B cell (primary cell): Measurements from ENCODE around the gene ZSCAN1. TPM values are rescaled to one million over a fixed set of nuclear protein-coding genes. Genes with fewer than 3 reads are reported as not detected.
A peak's percentile ranks its signal among the peaks of the same experiment; 100 is the strongest.

ENCODE experiments used
- ATAC-seq: fragments of 200-7000 bp; cut with Tn5 transposase; one replicate; pipeline ENCODE4 v1.10.0; 2021; ENCODE audit warnings: low read depth, mild to moderate bottlenecking, moderate number of reproducible peaks, moderate library complexity
- CTCF ChIA-PET: fragments of 350-600 bp; sonication (Branson Sonifier 250); formaldehyde crosslinking; loops from one replicate; lab custom pipeline; 2021; ENCODE audit warnings: antibody characterized with exemption, inconsistent platforms; lab: Charles Lee
- POLR2A ChIA-PET: fragments of 350-600 bp; sonication (Branson Sonifier 250); formaldehyde crosslinking; loops from one replicate; lab custom pipeline; 2021; ENCODE audit warnings: antibody characterized with exemption; lab: Charles Lee
- DNase-seq: peaks from one replicate; pipeline ENCODE4 v3.0.0; 2013
- H2AFZ ChIP-seq: 2 replicates; pipeline ENCODE4 v1.6.1; 2012; ENCODE audit warnings: mild to moderate bottlenecking, low read depth, low read length; ENCODE audit not compliant: insufficient read depth, poor library complexity, severe bottlenecking
- H3K27ac ChIP-seq, 2 donors: 1 replicate in 1 of 2; 2 replicates in 1 of 2; pipeline ENCODE4 v1.5.1; 2012 to 2013; ENCODE audit warnings: low read length in 2 of 2, mild to moderate bottlenecking in 2 of 2, moderate library complexity in 1 of 2
- H3K27me3 ChIP-seq, 4 experiments: fragments of 200-600 bp in 1 of 4; sonication (generic) in 1 of 4; replicated peaks in 1 of 4; 1 replicate in 2 of 4; 2 replicates in 2 of 4; pipeline versions ENCODE4 v1.6.1 to v1.7.0; 2013 to 2016; ENCODE audit warnings: low read length in 3 of 4, mild to moderate bottlenecking in 2 of 4, mixed read lengths in 1 of 4, moderate library complexity in 1 of 4; ENCODE audit not compliant: insufficient read depth in 4 of 4, control insufficient read depth in 3 of 4; ENCODE audit errors: control extremely low read depth in 1 of 4
- H3K36me3 ChIP-seq, 2 experiments: replicated peaks in 1 of 2; 1 replicate in 1 of 2; 2 replicates in 1 of 2; pipeline versions ENCODE4 v1.6.1 to v1.7.1; 2013; ENCODE audit warnings: low read length in 1 of 2; ENCODE audit not compliant: insufficient read depth in 2 of 2, control insufficient read depth in 1 of 2; ENCODE audit errors: control extremely low read depth in 1 of 2, extremely low read depth in 1 of 2
- H3K4me1 ChIP-seq, 2 donors: fragments of 200-600 bp in 1 of 2; sonication (generic) in 1 of 2; 1 replicate in 1 of 2; 2 replicates in 1 of 2; pipeline versions ENCODE4 v1.5.1 to v1.6.1; 2013 to 2017; ENCODE audit warnings: low read length in 2 of 2; ENCODE audit not compliant: control insufficient read depth in 2 of 2, insufficient read depth in 2 of 2
- H3K4me2 ChIP-seq: replicated peaks from 2 replicates; pipeline ENCODE3; 2012; ENCODE audit warnings: mild to moderate bottlenecking, low read depth, low read length; ENCODE audit not compliant: poor library complexity, severe bottlenecking
- H3K4me3 ChIP-seq, 5 experiments: fragments of 200-600 bp in 1 of 5; sonication (generic) in 1 of 5; 1 replicate in 3 of 5; 2 replicates in 2 of 5; pipeline versions ENCODE4 v1.5.1 to v1.7.0; 2011 to 2016; ENCODE audit warnings: low read length in 4 of 5, mild to moderate bottlenecking in 4 of 5, low read depth in 2 of 5, control low read depth in 1 of 5, moderate library complexity in 1 of 5; ENCODE audit not compliant: insufficient read depth in 1 of 5; ENCODE audit errors: control extremely low read depth in 1 of 5, extremely low read depth in 1 of 5
- H3K79me2 ChIP-seq: fragments of 200-600 bp; sonication (generic); one replicate; pipeline ENCODE4 v1.6.0; 2016; ENCODE audit warnings: low read length; ENCODE audit not compliant: control insufficient read depth, insufficient read depth
- H3K9ac ChIP-seq: fragments of 200-600 bp; sonication (generic); 2 replicates; pipeline ENCODE4 v1.6.1; 2017; ENCODE audit warnings: mild to moderate bottlenecking, low read length, moderate library complexity
- H3K9me3 ChIP-seq, 3 donors: one replicate each; pipeline versions ENCODE4 v1.6.1 to v1.7.1; 2013; ENCODE audit warnings: low read length in 2 of 3; ENCODE audit not compliant: control insufficient read depth in 2 of 3, insufficient read depth in 1 of 3; ENCODE audit errors: control extremely low read depth in 1 of 3
- H4K20me1 ChIP-seq: 2 replicates; pipeline ENCODE4 v1.6.0; 2012; ENCODE audit warnings: mild to moderate bottlenecking, low read length; ENCODE audit not compliant: insufficient read depth, control insufficient read depth, poor library complexity, severe bottlenecking
- H3K27ac Mint-ChIP-seq: one replicate; pipeline ENCODE4 v1.8.0; 2021; ENCODE audit warnings: mixed read lengths
- H3K27me3 Mint-ChIP-seq: one replicate; pipeline ENCODE4 v1.8.0; 2021; ENCODE audit warnings: mixed read lengths
- H3K4me1 Mint-ChIP-seq: one replicate; pipeline ENCODE4 v1.8.0; 2021; ENCODE audit warnings: mixed read lengths
- H3K4me3 Mint-ChIP-seq: one replicate; pipeline ENCODE4 v1.8.0; 2021; ENCODE audit warnings: mixed read lengths
- H3K9me3 Mint-ChIP-seq: one replicate; pipeline ENCODE4 v1.8.0; 2022; ENCODE audit warnings: mixed read lengths; ENCODE audit not compliant: insufficient read depth
- EZH2 ChIP-seq: IDR thresholded peaks from 2 replicates; pipeline ENCODE4 v1.6.1; 2012; ENCODE audit warnings: borderline replicate concordance, low read depth, mild to moderate bottlenecking, moderate library complexity, low read length; ENCODE audit not compliant: insufficient read depth, poor library complexity, severe bottlenecking
- WGBS: methylation state at CpG from one replicate; pipeline ENCODE4 v1.1.5; 2013; ENCODE audit warnings: missing lambda C conversion rate; ENCODE audit not compliant: insufficient coverage; 5-methylcytosine and 5-hydroxymethylcytosine counted together
- intact Hi-C: fragments of 100-400 bp; cut with micrococcal nuclease; formaldehyde crosslinking; loops from one replicate; pipeline ENCODE4 v1.10.0; 2022
- polyA plus RNA-seq: library from polyadenylated mRNA; depleted of rRNA; stranded (reverse); fragments of >200 nt; gene quantifications from 2 replicates; pipeline ENCODE4 v1.2.3, GENCODE V29; 2012
- total RNA-seq, 2 donors: library from RNA; stranded (reverse); fragments of 120-200 nt in 1 of 2; gene quantifications; 1 replicate in 1 of 2; 2 replicates in 1 of 2; pipeline versions ENCODE4 v1.2.3 to v1.2.4, GENCODE V29; 2013 to 2022
- TF ChIP-seq, protein P1 (sequence below): fragments of 200-600 bp; IDR thresholded peaks from one replicate; pipeline ENCODE4 v1.8.0; 2022; ENCODE audit warnings: antibody characterized with exemption, mild to moderate bottlenecking

ZSCAN1 gene
- total and polyA plus RNA-seq, 2 donors (not counting 1 experiment from before 2014, with no cell fraction given) = 0.13 TPM; not detected in 1

DNA sequence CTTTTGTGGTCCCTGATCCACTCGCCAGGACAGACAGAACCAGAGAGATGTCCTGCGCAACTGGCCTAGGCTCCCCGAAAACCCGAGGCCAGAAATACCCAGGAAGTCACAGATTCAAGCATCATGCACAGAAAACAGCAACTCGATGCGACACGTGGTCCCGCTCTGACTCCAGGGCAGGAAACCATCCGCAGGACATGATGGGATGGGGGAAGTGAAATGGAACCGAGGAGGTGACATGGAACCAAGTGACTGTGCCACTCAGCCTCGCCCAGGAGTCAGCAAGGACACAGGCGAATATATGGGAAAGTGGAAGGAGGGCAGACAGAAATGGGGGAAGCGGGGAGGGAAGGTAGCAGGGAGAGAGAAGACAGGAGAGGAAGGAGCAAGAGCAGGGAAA is 63.1 kb downstream of the ZSCAN1 start:
- 94% methylated on average over 13 of the region's 13 CpGs for WGBS
- Histone ChIP-seq H3K9me3 (peaks cover 1 to 74% (median 7%) of the 10 kb centered on the region in 3 donors), H3K36me3 (no peaks in the 10 kb centered on the region), H3K27ac (peak overlapping the region in 1 of 2 donors; percentile 100), H3K9ac (peak overlapping the region; percentile 100), H2AFZ (no peak overlapping the region), H3K27me3 (no peaks in the 10 kb centered on the region), H3K4me3 (peak overlapping the region in 1 of 5 experiments; percentile 95), H3K4me1 (peaks cover 13 to 16% of the 10 kb centered on the region in 2 donors), H3K4me2 (peak overlapping the region; percentile 92), H3K79me2 (peaks cover 35% of the 10 kb centered on the region), H4K20me1 (no peaks in the 10 kb centered on the region)
- TF ChIP-seq, protein P1, sequence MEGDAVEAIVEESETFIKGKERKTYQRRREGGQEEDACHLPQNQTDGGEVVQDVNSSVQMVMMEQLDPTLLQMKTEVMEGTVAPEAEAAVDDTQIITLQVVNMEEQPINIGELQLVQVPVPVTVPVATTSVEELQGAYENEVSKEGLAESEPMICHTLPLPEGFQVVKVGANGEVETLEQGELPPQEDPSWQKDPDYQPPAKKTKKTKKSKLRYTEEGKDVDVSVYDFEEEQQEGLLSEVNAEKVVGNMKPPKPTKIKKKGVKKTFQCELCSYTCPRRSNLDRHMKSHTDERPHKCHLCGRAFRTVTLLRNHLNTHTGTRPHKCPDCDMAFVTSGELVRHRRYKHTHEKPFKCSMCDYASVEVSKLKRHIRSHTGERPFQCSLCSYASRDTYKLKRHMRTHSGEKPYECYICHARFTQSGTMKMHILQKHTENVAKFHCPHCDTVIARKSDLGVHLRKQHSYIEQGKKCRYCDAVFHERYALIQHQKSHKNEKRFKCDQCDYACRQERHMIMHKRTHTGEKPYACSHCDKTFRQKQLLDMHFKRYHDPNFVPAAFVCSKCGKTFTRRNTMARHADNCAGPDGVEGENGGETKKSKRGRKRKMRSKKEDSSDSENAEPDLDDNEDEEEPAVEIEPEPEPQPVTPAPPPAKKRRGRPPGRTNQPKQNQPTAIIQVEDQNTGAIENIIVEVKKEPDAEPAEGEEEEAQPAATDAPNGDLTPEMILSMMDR = no peak
- TF ChIP-seq EZH2 = no peak
- ChIA-PET CTCF (no interaction called here), POLR2A (interaction anchor here (0.6 kb wide), 1 partner anchor 48 kb away, joined by 3 read pairs; no protein-coding TSS in a partner anchor)
- Mint-ChIP-seq H3K27ac (peak overlapping the region; percentile 76), H3K4me3 (peak overlapping the region; percentile 77), H3K9me3 (peaks cover 3% of the 10 kb centered on the region), H3K4me1 (peaks cover 18% of the 10 kb centered on the region), H3K27me3 (no peaks in the 10 kb centered on the region)
- ATAC-seq = no peak
- no peak for DNase-seq
- intact Hi-C loops = loop anchor here (5.0 kb wide), 1 partner anchor 75 kb away; no protein-coding TSS in a partner anchor

DNA sequence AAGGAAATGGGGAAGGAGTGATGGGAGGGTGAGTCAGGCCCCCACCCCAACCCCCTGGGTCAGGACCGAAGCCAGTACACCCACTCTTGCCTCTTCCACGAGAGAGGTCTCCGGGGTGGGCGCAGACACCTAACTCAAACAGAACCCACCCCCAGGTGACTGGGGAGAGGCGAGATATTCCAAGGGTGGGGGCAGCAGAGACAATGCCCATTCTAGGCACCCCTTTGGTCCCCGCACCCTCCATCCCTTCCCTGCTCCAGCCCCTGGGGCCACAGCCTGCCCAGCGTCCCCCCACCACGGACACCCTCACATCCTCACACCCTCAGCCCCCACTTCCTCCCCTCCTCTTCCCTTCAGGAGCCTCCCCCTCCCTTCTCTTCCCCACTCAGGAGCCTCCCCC is 63.5 kb downstream of the ZSCAN1 start:
- Mint-ChIP-seq H3K4me3 (peak overlapping the region; percentile 77), H3K4me1 (peaks cover 18% of the 10 kb centered on the region), H3K27me3 (peaks cover under 1% of the 10 kb centered on the region), H3K27ac (peak overlapping the region; percentile 76), H3K9me3 (peaks cover 3% of the 10 kb centered on the region)
- intact Hi-C loops = loop anchor here (5.0 kb wide), 1 partner anchor 75 kb away; no protein-coding TSS in a partner anchor
- DNase-seq (peak; percentile 49), ATAC-seq (no peak)
- no peaks in the 10 kb centered on the region for H4K20me1 ChIP-seq
- peak overlapping the region; percentile 92 for H3K4me2 ChIP-seq
- peak overlapping the region; percentile 98 to 100 for H3K27ac ChIP-seq
- peak overlapping the region; percentile 100 for H3K9ac ChIP-seq
- H3K4me3 ChIP-seq = peak overlapping the region in 4 of 5 experiments; percentile 90 to 96 (median 94)
- H3K27me3 ChIP-seq = no peaks in the 10 kb centered on the region
- CTCF ChIA-PET = no interaction called here
- H3K36me3 ChIP-seq = no peaks in the 10 kb centered on the region
- POLR2A ChIA-PET = interaction anchor here (0.6 kb wide), 1 partner anchor 48 kb away, joined by 3 read pairs; no protein-coding TSS in a partner anchor
- no peak for TF ChIP-seq EZH2
- TF ChIP-seq, protein P1 = no peak
- peaks cover 1 to 79% (median 7%) of the 10 kb centered on the region in 3 donors for H3K9me3 ChIP-seq
- H2AFZ ChIP-seq = no peak overlapping the region
- peaks cover 35% of the 10 kb centered on the region for H3K79me2 ChIP-seq
- 45% methylated on average over 4 of the region's 8 CpGs for WGBS
- peaks cover 13 to 16% of the 10 kb centered on the region in 2 donors for H3K4me1 ChIP-seq
